Thyroid gland (tissue), 4 donors: ENCODE measurements around the gene EGLN3.

Experiments
- CTCF ChIP-seq, 6 experiments: fragments of 200-600 bp in 3 of 6; fragments of 450-650 bp in 3 of 6; sonication (generic) in 3 of 6; IDR thresholded peaks; one replicate each; pipeline ENCODE4 v1.5.1; 2016 to 2019; ENCODE audit warnings: antibody characterized with exemption in 6 of 6, mild to moderate bottlenecking in 2 of 6, inconsistent platforms in 1 of 6, moderate library complexity in 1 of 6
- POLR2A ChIP-seq, 2 donors: fragments of 450-650 bp; IDR thresholded peaks; one replicate each; pipeline ENCODE4 v1.6.1; 2017; ENCODE audit warnings: antibody characterized with exemption in 2 of 2, mild to moderate bottlenecking in 2 of 2, moderate library complexity in 1 of 2

GRCh38 chr14:34000396-34000795 lies 49.5 kb upstream of the EGLN3 start:
- TF ChIP-seq CTCF (IDR thresholded peaks at IDR 0.05) (no peak), POLR2A (IDR thresholded peaks at IDR 0.05) (no peak)
